Omental fat pad (tissue), 4 donors: Measurements from ENCODE around the gene EHHADH. TPM values are rescaled to one million over a fixed set of nuclear protein-coding genes. Genes with fewer than 3 reads are reported as not detected.
"Not testable (repeated sequence)": the region's sequence is repeated elsewhere in the genome, so short reads cannot be mapped to it uniquely, and the experiment has no call there.

Source experiments
- ATAC-seq: fragments of 150-250 bp; one replicate; pipeline ENCODE4 v1.9.1; 2016; ENCODE audit warnings: mild to moderate bottlenecking, moderate library complexity; ENCODE audit not compliant: low FRiP score
- DNase-seq: peaks from one replicate; pipeline ENCODE4 v3.0.0-alpha.2; 2019; ENCODE audit warnings: low spot score
- total RNA-seq, 4 donors: library from RNA; depleted of rRNA; stranded (reverse); fragments of >200 nt; gene quantifications; one replicate each; pipeline ENCODE4 v1.1.0, GENCODE V29; 2016
- TF ChIP-seq, protein P1 (sequence below), 3 donors: fragments of 450-650 bp; IDR thresholded peaks; one replicate each; pipeline ENCODE4 v1.5.1; 2016 to 2017; ENCODE audit warnings: antibody characterized with exemption in 3 of 3, mild to moderate bottlenecking in 3 of 3, moderate library complexity in 2 of 3

Gene EHHADH
- total RNA-seq, 4 donors from 2014 or later = 6.3 to 11.0 (median 9.1) TPM

DNA sequence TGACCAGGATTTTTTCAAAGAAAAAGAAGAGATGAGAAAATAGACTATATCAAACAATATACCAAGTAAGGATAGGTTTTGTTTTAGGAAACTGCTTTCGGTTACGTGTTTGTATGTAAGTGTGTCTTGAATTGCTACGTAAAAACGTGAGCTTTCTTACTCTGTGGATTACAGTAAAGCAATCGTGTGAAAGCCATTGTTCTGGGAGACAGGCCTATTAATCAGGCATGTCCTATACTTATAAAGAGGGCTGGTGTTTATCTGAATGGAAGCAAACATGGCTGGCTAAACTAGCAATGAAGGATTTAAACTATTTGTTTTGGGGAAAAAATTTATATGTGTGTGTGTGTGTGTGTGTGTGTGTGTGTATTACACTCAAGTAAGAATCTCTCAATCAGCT lies 2.6 kb downstream of the EHHADH start:
- TF ChIP-seq, protein P1, sequence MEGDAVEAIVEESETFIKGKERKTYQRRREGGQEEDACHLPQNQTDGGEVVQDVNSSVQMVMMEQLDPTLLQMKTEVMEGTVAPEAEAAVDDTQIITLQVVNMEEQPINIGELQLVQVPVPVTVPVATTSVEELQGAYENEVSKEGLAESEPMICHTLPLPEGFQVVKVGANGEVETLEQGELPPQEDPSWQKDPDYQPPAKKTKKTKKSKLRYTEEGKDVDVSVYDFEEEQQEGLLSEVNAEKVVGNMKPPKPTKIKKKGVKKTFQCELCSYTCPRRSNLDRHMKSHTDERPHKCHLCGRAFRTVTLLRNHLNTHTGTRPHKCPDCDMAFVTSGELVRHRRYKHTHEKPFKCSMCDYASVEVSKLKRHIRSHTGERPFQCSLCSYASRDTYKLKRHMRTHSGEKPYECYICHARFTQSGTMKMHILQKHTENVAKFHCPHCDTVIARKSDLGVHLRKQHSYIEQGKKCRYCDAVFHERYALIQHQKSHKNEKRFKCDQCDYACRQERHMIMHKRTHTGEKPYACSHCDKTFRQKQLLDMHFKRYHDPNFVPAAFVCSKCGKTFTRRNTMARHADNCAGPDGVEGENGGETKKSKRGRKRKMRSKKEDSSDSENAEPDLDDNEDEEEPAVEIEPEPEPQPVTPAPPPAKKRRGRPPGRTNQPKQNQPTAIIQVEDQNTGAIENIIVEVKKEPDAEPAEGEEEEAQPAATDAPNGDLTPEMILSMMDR (IDR thresholded peaks at IDR 0.05) = no peak

DNA sequence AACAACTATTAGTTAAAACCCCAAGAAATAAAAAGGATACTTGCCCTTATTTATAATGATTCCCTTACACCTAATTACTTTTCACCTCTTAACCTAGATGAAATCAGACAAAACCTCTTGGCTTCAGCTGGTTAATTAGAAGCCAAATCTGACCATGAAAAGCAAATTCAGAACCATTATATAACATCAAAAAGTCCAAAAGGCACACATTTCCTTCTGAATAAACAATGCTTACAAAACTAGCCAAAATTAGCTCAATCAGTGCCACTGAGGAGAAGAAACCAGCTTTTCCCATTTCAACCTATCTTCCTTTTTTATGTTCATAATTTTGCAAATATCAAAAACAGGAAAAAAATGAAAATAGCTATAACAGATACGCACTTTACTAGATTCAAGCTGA lies 3.2 kb downstream of the EHHADH start:
- TF ChIP-seq, protein P1 (IDR thresholded peaks at IDR 0.05) = no peak
- ATAC-seq (no peak), DNase-seq (no peak)

More for the DNA sequence above, 2.6 kb downstream of the EHHADH start:
- ATAC-seq (no peak), DNase-seq (no peak)

DNA sequence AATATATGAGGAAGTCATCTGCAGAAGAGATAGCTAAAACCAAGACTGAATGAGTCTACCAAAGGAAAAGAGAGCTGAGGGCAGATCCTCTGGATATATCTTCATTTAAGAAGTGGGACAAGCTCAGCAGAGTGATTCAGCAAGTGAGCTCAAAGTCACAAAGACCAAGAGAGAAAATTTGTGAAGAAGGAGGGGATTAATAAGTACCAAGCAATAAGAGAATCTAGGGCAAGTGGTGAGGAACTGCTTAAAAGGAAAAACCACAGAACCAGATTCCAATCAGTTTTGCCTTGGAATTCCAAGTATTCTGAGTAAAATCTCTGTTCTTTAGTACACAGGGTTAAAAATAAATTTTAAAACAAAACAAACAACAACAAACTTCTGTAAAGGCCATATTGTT lies 3.6 kb downstream of the EHHADH start:
- DNase-seq (no peak), ATAC-seq (no peak)
- TF ChIP-seq, protein P1 (IDR thresholded peaks at IDR 0.05) = no peak

DNA sequence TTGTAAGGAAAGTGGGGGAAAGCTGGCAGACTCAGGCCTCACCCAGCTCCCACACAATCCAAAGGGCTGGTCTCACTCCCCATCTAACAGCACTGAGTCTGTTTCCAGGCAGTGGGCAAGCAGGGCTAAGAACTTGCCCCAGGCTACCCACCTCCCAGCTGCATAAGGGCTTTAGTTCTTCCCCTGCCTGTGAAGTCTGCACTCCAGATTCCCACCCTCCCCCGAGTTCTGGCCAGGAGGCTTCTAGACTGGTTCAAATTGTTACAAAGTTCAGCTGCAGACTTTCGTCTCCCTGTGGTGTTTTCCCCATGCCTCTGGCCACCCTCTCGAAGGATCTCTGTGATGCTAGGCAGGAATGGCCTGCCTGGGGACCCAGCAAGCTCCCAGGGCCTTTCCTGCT lies 11.2 kb downstream of the EHHADH start:
- DNase-seq (no peak), ATAC-seq (no peak)
- TF ChIP-seq, protein P1 (IDR thresholded peaks at IDR 0.05) = no peak

DNA sequence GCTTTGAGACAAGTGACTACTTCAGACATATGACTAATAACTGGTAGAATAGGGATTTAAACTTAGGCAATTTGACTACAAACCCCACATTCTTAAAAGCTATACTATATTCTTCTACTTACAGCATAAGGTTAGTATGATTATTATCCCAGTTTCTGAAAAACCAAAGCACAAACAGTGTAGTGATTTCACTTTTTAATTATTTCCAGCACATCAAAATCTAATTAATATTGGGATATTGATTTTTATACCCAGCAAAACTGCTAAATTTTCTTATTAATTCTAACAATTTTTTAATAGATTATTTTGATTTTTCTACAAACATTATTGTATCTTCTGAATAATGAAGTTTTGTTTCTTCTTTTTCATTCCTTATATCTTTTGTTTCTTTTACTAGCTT lies 16.9 kb downstream of the EHHADH start:
- ATAC-seq = no peak
- no peak for DNase-seq
- TF ChIP-seq, protein P1 (IDR thresholded peaks at IDR 0.05) = no peak

DNA sequence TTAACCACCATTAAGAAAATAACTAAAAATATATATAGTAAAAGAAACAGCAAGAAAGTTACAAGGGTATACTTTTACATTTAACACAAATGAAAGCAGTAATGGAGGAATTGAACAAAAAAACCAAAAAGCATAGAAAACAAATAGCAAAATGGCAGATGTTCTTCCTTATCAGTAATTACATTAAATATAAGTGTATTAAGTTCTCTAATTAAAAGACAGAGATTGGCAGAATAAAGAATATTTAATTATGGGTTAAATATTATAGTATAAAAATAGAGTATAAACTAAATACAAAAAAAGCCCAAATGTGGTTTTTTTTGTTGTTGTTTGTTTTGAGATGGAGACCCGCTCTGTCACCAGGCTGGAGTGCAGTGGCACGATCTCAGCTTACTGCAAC lies 20.5 kb downstream of the EHHADH start:
- DNase-seq (no peak), ATAC-seq (no peak)
- TF ChIP-seq, protein P1 (IDR thresholded peaks at IDR 0.05) = no peak

DNA sequence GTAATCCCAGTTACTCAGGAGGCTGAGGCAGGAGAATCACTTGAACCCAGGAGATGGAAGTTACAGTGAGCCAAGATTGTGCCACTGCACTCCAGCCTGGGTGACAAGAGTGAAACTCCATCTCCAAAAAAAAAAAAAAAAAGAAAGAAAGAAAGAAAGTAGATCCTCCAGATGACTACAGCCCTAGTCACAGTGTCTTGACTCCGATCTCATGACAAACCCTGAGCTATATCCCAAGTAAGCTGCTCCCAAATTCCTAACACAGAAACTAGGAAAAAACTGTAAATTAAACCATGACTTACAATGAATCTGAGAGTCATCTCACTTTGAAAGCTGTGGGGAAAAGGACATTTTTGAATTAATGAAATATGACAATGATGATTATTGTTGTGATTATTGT lies 27.3 kb downstream of the EHHADH start:
- not testable (repeated sequence) for DNase-seq, ATAC-seq

DNA sequence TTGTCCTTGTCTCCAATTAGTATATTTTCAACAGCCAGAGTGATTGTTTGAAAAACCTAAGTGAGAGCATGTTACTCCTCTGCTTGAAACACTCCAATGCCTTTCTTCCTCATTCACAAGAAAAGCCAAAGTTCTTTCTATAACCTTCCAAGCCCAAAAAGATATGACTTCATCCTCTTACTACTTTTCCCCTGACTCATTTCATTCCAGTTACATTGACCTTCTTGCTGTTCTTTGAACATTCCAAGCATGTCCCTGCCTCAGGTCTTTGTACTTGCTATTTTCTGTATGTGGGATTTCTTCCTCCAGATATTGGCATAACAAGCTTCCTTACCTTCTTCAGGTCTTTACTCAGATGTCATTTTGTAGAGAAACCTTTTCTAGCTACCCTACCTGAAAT lies 28.3 kb downstream of the EHHADH start:
- ATAC-seq (no peak), DNase-seq (no peak)
- TF ChIP-seq, protein P1 (IDR thresholded peaks at IDR 0.05) = no peak
